Measurements from ENCODE around the gene MFNG.

The MFNG gene

DNA sequence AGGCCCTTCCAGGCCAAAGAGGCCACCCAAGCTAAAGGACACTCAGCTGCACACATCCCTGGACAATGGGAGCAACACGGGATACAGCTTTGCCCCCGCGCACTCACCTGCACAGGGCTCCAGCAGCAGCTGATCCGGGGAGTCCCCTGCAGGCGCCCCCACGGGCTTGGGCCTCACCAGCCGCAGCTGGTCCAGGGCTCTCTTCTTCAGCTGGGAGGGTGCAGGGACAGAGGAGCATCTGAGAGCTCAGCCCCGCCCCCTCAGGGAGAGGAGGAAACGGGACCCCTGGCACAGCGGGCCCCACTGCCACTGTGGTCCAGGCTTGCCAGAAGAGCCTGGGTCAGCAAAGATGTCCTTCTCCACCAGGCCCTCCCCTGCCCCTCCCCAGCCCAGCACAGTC is 7.8 kb upstream of the MFNG start:
- no peak overlapping the region for H3K4me3 ChIP-seq (replicated peaks in 1 of 2; ENCODE audit: low read depth in 2 of 2, low read length in 2 of 2)
- TF ChIP-seq, protein P1, sequence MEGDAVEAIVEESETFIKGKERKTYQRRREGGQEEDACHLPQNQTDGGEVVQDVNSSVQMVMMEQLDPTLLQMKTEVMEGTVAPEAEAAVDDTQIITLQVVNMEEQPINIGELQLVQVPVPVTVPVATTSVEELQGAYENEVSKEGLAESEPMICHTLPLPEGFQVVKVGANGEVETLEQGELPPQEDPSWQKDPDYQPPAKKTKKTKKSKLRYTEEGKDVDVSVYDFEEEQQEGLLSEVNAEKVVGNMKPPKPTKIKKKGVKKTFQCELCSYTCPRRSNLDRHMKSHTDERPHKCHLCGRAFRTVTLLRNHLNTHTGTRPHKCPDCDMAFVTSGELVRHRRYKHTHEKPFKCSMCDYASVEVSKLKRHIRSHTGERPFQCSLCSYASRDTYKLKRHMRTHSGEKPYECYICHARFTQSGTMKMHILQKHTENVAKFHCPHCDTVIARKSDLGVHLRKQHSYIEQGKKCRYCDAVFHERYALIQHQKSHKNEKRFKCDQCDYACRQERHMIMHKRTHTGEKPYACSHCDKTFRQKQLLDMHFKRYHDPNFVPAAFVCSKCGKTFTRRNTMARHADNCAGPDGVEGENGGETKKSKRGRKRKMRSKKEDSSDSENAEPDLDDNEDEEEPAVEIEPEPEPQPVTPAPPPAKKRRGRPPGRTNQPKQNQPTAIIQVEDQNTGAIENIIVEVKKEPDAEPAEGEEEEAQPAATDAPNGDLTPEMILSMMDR (IDR thresholded peaks at IDR 0.05; ENCODE audit: low read depth, low read length) = no peak
- DNase-seq (ENCODE audit: low read depth in 2 of 2) = no peak

DNA sequence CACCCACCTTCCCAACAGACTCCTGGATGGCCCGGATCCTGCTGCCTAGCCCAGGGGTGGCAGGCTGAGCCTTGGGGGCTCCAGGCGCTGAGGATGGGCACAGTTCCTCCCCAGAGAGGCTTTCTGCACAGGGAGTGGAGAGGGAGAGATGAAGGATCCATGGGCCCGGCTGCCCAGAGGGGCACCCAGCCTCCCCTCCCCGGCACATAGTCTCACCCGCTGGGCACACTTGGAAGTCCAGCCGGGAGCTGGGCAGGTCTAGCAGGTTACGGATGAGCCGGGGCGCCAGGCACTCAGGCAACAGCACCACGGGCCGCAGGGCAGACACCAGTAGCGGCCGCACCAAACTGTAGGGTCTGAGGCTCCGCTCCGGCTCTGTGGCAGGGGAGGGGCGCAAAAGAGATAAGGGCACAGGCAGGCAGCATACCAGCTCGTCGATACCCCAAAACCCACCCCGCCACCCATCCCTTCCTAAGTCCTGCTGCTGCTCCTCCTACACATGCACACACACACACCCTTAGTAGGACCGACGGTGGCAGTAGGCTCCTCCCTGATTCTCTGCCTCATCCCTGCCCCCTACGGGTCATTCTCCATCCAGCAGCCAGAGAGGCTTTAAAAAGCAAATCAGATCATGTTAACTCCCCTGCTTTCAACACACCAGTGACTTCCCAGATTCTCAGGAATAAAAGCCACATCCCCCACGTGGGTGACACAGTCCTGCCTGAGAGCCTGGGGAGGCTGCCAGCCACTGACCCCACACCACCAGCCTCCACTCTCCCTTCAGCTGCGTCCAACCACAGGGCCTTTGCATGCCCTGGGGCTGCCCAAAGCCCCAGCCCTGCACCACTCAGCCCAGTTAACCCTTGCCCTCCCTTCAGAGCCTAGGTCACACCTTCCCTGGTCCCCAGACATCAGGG is 6.5 kb upstream of the MFNG start:
- DNase-seq (ENCODE audit: low read depth in 2 of 2) = peak; percentile 62 to 63
- no peak overlapping the region for H3K4me3 ChIP-seq (replicated peaks in 1 of 2; ENCODE audit: low read depth in 2 of 2, low read length in 2 of 2)
- TF ChIP-seq, protein P1 (IDR thresholded peaks at IDR 0.05; ENCODE audit: low read depth, low read length) = peak; percentile 62

DNA sequence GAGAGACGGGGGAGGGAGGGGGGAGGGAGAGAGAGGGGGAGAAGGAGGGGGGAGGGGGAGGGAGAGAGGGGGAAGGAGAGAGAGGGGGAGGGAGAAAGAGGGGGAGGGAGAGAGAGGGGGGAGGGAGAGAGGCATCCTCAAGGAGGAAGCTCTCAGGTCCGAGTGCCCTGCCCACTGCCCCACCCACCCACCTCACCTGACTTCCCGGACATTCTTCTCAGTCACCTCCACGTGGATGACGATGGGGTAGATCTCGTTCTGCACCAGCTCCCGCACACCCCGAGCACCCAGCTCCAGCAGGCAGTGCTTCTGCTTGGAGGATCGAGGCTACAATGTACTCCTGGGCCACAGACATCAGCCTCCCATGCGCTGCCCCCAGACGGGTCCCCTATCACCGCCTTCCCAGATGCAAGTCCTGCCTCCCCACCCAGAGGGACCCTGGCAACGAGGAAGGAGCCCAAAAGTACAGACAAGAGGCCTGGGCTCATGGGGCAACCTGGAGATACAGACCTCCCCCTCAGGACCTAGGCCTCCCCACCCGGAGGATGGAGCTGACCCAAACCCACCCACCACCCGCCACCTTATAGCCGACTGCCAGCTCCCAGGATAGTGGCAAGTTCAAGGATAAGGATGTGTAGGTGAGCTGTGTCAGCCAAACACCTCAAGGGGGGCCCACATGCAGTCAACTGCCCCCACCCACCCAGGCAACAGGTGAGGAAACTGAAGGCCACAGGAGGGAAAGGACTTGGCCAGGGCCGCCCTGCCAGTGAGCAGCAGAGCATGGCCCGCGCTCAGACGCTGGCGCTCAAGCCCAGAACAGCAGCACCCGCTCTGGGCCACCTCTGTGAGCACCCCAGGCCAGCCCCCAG is 5.6 kb upstream of the MFNG start:
- no peak for DNase-seq (ENCODE audit: low read depth in 2 of 2)

DNA sequence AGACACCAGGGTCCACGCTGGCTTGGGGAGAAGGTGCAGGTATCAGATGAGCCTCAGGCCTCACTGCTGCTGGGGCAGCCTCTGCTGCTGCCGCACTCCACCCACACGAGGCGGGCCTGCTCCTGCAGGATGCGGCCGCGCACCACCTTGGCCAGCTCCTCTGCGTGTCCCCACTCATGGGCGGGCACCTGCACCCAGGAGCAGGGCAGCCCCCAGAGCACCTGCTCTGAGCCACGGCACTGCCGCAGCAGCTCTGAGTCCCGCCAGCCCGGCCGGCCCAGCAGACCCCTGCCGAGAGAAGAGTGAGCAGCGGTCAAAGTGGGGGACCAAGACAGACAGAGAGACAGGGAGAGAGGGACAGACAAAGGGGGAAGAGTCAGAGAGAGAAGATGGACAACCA is 4.9 kb upstream of the MFNG start:
- DNase-seq (ENCODE audit: low read depth in 2 of 2) = no peak
- TF ChIP-seq, protein P1 (IDR thresholded peaks at IDR 0.05; ENCODE audit: low read depth, low read length) = no peak
- H3K4me3 ChIP-seq (replicated peaks in 1 of 2; ENCODE audit: low read depth in 2 of 2, low read length in 2 of 2) = no peak overlapping the region

More for the DNA sequence above, 5.6 kb upstream of the MFNG start:
- TF ChIP-seq, protein P1 (IDR thresholded peaks at IDR 0.05; ENCODE audit: low read depth, low read length) = no peak
- no peak overlapping the region for H3K4me3 ChIP-seq (replicated peaks in 1 of 2; ENCODE audit: low read depth in 2 of 2, low read length in 2 of 2)

DNA sequence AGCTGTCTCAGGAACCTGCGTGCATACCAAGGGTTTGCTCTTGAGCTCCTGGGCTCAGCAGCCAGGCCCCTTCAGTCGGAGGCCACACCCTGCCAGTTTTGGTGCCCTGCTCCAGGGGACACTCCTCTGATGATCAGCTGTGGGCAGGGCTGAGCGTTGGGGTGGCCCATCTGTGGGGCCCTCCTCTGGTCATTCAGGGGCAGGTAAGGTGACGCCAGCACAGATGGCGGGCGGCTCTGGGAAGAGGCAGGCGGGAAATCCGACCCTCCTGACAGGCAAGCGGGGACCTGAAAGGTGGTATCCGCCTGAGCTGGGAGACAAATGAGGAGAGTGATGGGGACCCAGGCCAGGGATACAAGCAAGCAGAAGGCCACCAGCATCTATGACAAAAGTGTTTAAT is 3.8 kb upstream of the MFNG start:
- TF ChIP-seq, protein P1 (IDR thresholded peaks at IDR 0.05; ENCODE audit: low read depth, low read length) = no peak
- H3K4me3 ChIP-seq (replicated peaks in 1 of 2; ENCODE audit: low read depth in 2 of 2, low read length in 2 of 2) = no peak overlapping the region
- DNase-seq (ENCODE audit: low read depth in 2 of 2) = no peak

DNA sequence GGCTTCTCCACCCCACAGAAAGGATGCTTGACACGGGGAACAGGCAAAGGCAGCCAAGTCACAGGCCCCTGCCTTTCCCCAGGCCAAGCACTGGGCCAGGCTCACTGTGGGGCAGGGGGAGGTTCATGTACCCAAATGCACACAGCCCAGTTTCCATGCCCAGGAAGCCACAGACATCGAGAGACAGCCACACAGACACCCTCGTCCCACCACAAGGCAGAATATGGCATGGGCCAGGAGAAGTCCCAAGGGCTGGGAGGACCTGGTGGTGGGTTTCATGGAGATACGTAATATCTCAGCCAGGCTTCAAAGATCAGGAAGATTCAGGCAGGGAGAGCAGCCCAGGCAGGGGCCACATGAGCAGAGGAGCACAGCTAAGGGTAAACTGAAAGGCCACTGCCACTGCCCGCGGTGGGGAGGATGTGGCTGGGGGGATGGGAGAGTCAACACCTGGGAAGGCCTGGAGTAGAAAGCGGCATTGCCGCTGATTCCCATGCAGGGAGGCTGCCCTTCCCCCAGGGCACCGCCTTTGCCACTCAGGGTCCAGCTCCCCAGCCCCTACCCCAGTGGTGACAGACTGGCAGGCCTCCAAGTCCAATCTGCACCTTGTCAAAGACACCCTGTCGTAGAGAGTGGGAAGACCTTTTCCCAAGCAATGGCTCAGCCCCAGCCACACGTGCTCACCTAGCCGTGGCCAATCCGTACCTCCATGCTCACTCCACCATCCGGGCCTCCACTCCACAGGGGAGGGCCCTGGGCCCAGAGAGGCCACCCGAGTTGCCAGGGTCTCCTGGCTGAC is 2.4 kb upstream of the MFNG start:
- TF ChIP-seq, protein P1 (IDR thresholded peaks at IDR 0.05; ENCODE audit: low read depth, low read length) = no peak
- no peak overlapping the region for H3K4me3 ChIP-seq (replicated peaks in 1 of 2; ENCODE audit: low read depth in 2 of 2, low read length in 2 of 2)
- no peak for DNase-seq (ENCODE audit: low read depth in 2 of 2)
